ENCODE measurements around the gene SAMD11. TPM values are rescaled to one million over a fixed set of nuclear protein-coding genes. Genes with fewer than 3 reads are reported as not detected.
A peak's percentile ranks its signal among the peaks of the same experiment; 100 is the strongest.

Gene SAMD11
- total RNA-seq, 1 donor = 1.6 TPM

DNA sequence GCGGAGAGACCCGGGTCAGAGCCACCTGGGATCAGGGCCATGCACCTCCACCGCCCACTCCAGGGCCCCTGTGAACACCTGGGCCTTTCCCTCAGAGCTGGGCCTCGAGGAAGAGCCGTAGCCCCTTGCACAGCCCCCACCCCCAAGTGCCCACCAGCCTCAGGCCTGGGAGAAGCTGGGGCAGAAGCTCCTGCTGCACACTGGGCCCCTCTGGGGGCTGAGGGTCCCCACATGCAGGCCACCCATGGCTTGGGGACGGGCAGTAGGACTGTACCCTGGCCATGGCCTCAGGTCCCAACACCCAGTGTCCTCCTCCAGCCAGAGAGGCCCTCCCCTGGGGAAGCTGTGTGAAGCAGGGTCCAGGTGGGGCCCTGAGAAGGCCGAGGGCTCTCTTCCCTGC lies 28.9 kb downstream of the SAMD11 start:
- no peak overlapping the region for H3K4me3 ChIP-seq (ENCODE audit: low read depth, low read length)
- no peak for DNase-seq (ENCODE audit: low read depth)
- no peak for TF ChIP-seq CTCF (IDR thresholded peaks at IDR 0.05; ENCODE audit: insufficient read depth, low read length)

GRCh38 chr1:953524-954320 lies 30.0 kb downstream of the SAMD11 start:
- TF ChIP-seq CTCF (IDR thresholded peaks at IDR 0.05; ENCODE audit: insufficient read depth, low read length) = no peak
- DNase-seq (ENCODE audit: low read depth) = no peak

DNA sequence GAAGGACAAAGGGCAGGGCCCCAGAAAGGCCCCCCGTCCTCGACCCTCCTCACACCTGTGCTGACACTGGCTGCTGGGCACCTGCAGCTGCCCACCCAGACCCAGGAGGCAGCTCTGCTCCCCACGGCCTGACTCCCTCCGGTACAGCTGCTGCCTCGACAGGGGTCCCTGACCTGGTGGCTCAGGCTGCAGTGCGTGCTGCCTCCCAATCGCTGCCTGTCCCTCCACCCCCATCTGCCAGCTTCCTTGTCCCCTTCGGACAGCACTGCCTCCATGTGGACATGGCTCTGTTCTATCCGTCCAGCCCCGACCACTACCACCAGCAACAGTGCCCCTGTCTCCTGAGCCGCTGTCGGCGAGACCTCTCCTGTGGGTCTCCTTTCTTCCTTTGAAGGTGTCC lies 31.2 kb downstream of the SAMD11 start:
- no peak overlapping the region for H3K4me3 ChIP-seq (ENCODE audit: low read depth, low read length)
- no peak for DNase-seq (ENCODE audit: low read depth)
- no peak for TF ChIP-seq CTCF (IDR thresholded peaks at IDR 0.05; ENCODE audit: insufficient read depth, low read length)

More at GRCh38 chr1:953524-954320, 30.0 kb downstream of the SAMD11 start:
- no peak overlapping the region for H3K4me3 ChIP-seq (ENCODE audit: low read depth, low read length)

- no peak overlapping the region for H3K4me3 ChIP-seq (ENCODE audit: low read depth, low read length)
- no peak for TF ChIP-seq CTCF (IDR thresholded peaks at IDR 0.05; ENCODE audit: insufficient read depth, low read length)
- DNase-seq (ENCODE audit: low read depth) = no peak
Measured at GRCh38 chr1:955474-955873, 31.8 kb downstream of the SAMD11 start.

GRCh38 chr1:956636-957035 lies 32.9 kb downstream of the SAMD11 start:
- no peak for DNase-seq (ENCODE audit: low read depth)
- H3K4me3 ChIP-seq (ENCODE audit: low read depth, low read length) = no peak overlapping the region
- no peak for TF ChIP-seq CTCF (IDR thresholded peaks at IDR 0.05; ENCODE audit: insufficient read depth, low read length)

- peak; percentile 81 for DNase-seq (ENCODE audit: low read depth)
- H3K4me3 ChIP-seq (ENCODE audit: low read depth, low read length) = peak within 1 kb of the TSS; percentile 82
- TF ChIP-seq CTCF (IDR thresholded peaks at IDR 0.05; ENCODE audit: insufficient read depth, low read length) = no peak
Measured at GRCh38 chr1:958823-959730, 35.4 kb downstream of the SAMD11 start, which contains the start of gene NOC2L. Gene NOC2L, minus strand, starts transcription at chr1:959256. Its CDS starts 16 bp downstream, at chr1:959240.
